ENCODE results near the gene DENND1A.

Gene DENND1A

GRCh38 chr9:123568691-123569688 is 360.9 kb downstream of the DENND1A start:
- no peak for DNase-seq (ENCODE audit: insufficient read length, low spot score)
- no peak for FAIRE-seq
- no peak for TF ChIP-seq POLR2A (IDR thresholded peaks at IDR 0.05; ENCODE audit: low read depth, low read length)

- FAIRE-seq (no peak), DNase-seq (ENCODE audit: insufficient read length, low spot score) (no peak)
- no peak for TF ChIP-seq POLR2A (IDR thresholded peaks at IDR 0.05; ENCODE audit: low read depth, low read length)
Measured at GRCh38 chr9:123567013-123567412, 362.9 kb downstream of the DENND1A start.

- no peak for TF ChIP-seq POLR2A (IDR thresholded peaks at IDR 0.05; ENCODE audit: low read depth, low read length)
- no peak for FAIRE-seq
Measured at GRCh38 chr9:123564652-123565051, 365.3 kb downstream of the DENND1A start.

GRCh38 chr9:123562844-123563346 is 367.0 kb downstream of the DENND1A start:
- DNase-seq (ENCODE audit: insufficient read length, low spot score) (peak; percentile 61), FAIRE-seq (peak; percentile 93)
- TF ChIP-seq POLR2A (IDR thresholded peaks at IDR 0.05; ENCODE audit: low read depth, low read length): no peak

More at GRCh38 chr9:123564652-123565051, 365.3 kb downstream of the DENND1A start:
- DNase-seq (ENCODE audit: insufficient read length, low spot score): no peak

- no peak for DNase-seq (ENCODE audit: insufficient read length, low spot score)
- TF ChIP-seq POLR2A (IDR thresholded peaks at IDR 0.05; ENCODE audit: low read depth, low read length): no peak
- FAIRE-seq: no peak
Measured at GRCh38 chr9:123561046-123561445, 368.9 kb downstream of the DENND1A start.

DNA sequence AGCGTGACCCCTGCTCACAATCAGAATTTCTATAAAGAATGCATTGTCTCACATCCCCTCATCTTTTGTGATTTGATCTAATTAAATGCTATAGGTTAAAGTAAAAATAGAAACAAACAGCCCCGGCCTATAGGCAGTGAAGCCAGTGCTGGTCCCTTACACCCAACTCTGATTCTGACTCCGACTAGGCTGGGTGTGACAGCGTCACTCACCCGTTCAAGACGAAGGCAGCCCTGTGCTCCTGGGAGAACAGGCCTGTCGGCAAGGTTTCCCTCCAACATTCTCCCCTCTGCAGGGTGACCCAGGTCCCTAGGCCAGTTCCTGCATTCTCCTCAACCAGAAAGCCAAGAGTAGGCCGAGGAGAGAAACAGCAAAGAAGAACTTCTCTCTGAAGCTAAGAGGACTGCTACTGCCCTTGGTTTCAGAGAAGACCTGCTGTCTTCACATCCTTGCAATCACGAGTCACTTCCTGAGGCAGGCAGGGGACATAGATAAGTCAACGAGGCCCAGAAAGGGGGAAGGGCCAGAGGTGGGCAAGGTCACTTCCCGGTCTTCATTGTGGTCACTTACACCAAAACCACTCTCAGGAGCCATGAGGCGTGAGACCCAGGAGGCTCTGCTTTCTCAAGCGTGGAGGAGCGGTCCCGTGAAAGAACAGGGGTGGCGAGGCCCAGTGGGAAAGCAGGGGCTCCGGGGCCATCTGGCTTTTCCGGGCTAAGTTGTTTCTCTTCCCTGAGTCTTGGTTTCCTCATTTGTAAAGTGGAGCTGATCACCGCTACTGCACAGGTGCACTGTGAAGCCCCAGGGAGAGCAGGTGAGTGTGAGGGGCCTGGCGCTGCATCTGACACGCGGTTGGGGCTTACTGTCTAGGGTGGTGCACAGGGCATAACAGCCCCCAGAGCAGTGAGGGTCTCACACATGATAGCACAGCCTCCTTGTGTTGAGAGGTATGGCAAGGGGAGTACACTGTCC is 373.2 kb downstream of the DENND1A start:
- DNase-seq (ENCODE audit: insufficient read length, low spot score): peak; percentile 45
- FAIRE-seq: no peak
- TF ChIP-seq POLR2A (IDR thresholded peaks at IDR 0.05; ENCODE audit: low read depth, low read length): no peak

- DNase-seq (ENCODE audit: insufficient read length, low spot score): no peak
- no peak for FAIRE-seq
- no peak for TF ChIP-seq POLR2A (IDR thresholded peaks at IDR 0.05; ENCODE audit: low read depth, low read length)
Measured at GRCh38 chr9:123555646-123556045, 374.3 kb downstream of the DENND1A start.

DNA sequence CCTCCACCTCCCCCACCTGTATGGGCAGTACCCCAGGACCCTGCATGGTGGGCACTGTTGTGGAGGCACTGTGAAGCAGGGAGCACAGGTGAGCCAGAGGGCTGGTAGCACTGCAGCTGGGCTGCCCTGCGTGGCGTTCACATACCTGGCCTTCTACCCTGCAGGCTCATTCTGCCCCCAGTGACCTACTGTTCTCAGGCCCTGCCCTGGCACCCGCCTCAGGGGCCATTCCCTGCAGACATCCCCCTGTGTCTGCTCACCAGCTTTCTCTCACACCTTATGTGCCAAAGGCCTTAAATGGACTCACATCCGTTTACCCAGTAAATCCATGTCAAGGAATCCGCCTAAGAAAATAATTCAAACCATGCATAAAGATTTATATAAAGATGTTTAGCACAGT is 377.4 kb downstream of the DENND1A start:
- FAIRE-seq (no peak), DNase-seq (ENCODE audit: insufficient read length, low spot score) (no peak)
- TF ChIP-seq POLR2A (IDR thresholded peaks at IDR 0.05; ENCODE audit: low read depth, low read length): no peak

DNA sequence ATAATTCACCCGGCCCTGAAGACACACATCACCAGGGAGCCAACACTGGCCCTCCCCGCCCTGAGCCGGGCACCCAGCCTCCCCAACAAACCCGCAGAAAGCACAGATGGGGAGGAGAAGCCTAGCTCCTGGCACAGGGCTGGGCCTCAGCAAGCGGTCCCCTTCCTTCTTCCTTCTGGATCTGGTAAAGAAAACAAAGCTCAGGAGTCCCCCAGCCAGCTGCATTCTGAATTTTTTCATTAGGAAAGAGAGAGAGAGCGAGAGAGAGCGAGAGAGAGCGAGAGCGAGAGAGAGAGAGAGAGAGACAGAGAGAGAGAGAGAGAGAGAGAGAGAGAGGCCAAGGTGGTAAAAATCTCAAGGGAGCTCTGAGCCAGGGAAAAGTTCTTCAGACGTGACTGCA is 378.2 kb downstream of the DENND1A start:
- TF ChIP-seq POLR2A (IDR thresholded peaks at IDR 0.05; ENCODE audit: low read depth, low read length): no peak
- FAIRE-seq: no peak
- DNase-seq (ENCODE audit: insufficient read length, low spot score): no peak

DNA sequence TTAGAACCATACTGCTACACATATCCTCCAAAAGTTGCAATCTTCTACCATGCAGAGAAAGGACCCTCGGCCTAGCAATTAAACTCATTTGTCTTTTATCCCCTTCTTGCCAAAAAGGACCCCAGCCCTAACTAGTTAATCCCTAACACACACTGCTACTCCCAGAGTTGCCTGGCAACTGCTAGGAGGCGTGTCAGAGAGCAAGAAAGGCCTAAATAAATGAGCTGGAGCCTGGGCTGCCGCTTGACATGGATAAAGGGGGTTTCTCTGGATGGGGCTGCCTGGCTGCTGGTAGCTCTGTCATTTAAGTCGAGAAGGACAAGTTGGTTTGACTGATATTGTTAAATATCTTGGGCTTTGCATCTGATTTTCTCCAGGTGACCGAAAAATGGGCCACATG is 379.1 kb downstream of the DENND1A start:
- FAIRE-seq (no peak), DNase-seq (ENCODE audit: insufficient read length, low spot score) (no peak)

GRCh38 chr9:123550012-123550411 is 379.9 kb downstream of the DENND1A start:
- TF ChIP-seq POLR2A (IDR thresholded peaks at IDR 0.05; ENCODE audit: low read depth, low read length): no peak
- no peak for DNase-seq (ENCODE audit: insufficient read length, low spot score)
- no peak for FAIRE-seq

More for the DNA sequence above, 379.1 kb downstream of the DENND1A start:
- TF ChIP-seq POLR2A (IDR thresholded peaks at IDR 0.05; ENCODE audit: low read depth, low read length): no peak

GRCh38 chr9:123548741-123549545 is 381.0 kb downstream of the DENND1A start:
- no peak for TF ChIP-seq POLR2A (IDR thresholded peaks at IDR 0.05; ENCODE audit: low read depth, low read length)
- DNase-seq (ENCODE audit: insufficient read length, low spot score): no peak
- no peak for FAIRE-seq
